Chondrocyte (in vitro differentiated cells): ENCODE measurements around the gene GPR160. TPM values are rescaled to one million over a fixed set of nuclear protein-coding genes. Genes with fewer than 3 reads are reported as not detected.
A peak's percentile ranks its signal among the peaks of the same experiment; 100 is the strongest.

Experiments
- DNase-seq: peaks from one replicate; pipeline ENCODE4 v3.0.0; 2021; ENCODE audit warnings: mixed read lengths, low spot score
- H3K27ac Mint-ChIP-seq: one replicate; pipeline ENCODE4 v1.8.0; 2021; ENCODE audit warnings: mild to moderate bottlenecking, moderate library complexity, mixed read lengths; ENCODE audit not compliant: unreplicated experiment
- H3K27me3 Mint-ChIP-seq: 2 replicates; pipeline ENCODE4 v1.8.0; 2021; ENCODE audit warnings: low read depth, mixed read lengths
- H3K36me3 Mint-ChIP-seq: 2 replicates; pipeline ENCODE4 v1.8.0; 2021; ENCODE audit warnings: low read depth, mixed read lengths
- H3K4me1 Mint-ChIP-seq: 2 replicates; pipeline ENCODE4 v1.8.0; 2021; ENCODE audit warnings: low read depth, mild to moderate bottlenecking, mixed read lengths
- H3K4me3 Mint-ChIP-seq: one replicate; pipeline ENCODE4 v1.8.0; 2021; ENCODE audit warnings: mild to moderate bottlenecking, moderate library complexity, mixed read lengths; ENCODE audit not compliant: unreplicated experiment
- H3K9me3 Mint-ChIP-seq: 2 replicates; pipeline ENCODE4 v1.8.0; 2021; ENCODE audit warnings: low read depth, mixed read lengths
- CTCF ChIP-seq: fragments of 200-600 bp; sonication (generic); IDR thresholded peaks from 2 replicates; pipeline ENCODE4 v1.5.0; 2021; ENCODE audit warnings: antibody characterized with exemption, mild to moderate bottlenecking, moderate library complexity
- total RNA-seq: library from RNA; stranded (reverse); gene quantifications from 3 replicates; pipeline ENCODE4 v1.2.1, GENCODE V29; 2021

The GPR160 gene
- total RNA-seq, 1 donor from 2014 or later, result 0.37 TPM

GRCh38 chr3:170002879-170003278 lies 34.9 kb upstream of the GPR160 start:
- Mint-ChIP-seq H3K27me3 (no peaks in the 10 kb centered on the region), H3K27ac (no peak overlapping the region), H3K36me3 (peaks cover 7% of the 10 kb centered on the region), H3K9me3 (no peaks in the 10 kb centered on the region), H3K4me3 (no peak overlapping the region), H3K4me1 (no peaks in the 10 kb centered on the region)
- no peak for TF ChIP-seq CTCF
- no peak for DNase-seq

- no peak for DNase-seq
- Mint-ChIP-seq H3K27ac (no peak overlapping the region), H3K4me1 (no peaks in the 10 kb centered on the region), H3K27me3 (no peaks in the 10 kb centered on the region), H3K9me3 (no peaks in the 10 kb centered on the region), H3K4me3 (no peak overlapping the region), H3K36me3 (peaks cover 7% of the 10 kb centered on the region)
- TF ChIP-seq CTCF, result no peak
Observed at GRCh38 chr3:170003881-170004356, 33.9 kb upstream of the GPR160 start.

- no peaks in the 10 kb centered on the region for H3K9me3 Mint-ChIP-seq
- H3K4me1 Mint-ChIP-seq, result no peaks in the 10 kb centered on the region
- no peaks in the 10 kb centered on the region for H3K27me3 Mint-ChIP-seq
- H3K4me3 Mint-ChIP-seq, result no peak overlapping the region
- no peak for TF ChIP-seq CTCF
- DNase-seq, result no peak
- H3K36me3 Mint-ChIP-seq, result peaks cover 1% of the 10 kb centered on the region
- peak overlapping the region; percentile 3 for H3K27ac Mint-ChIP-seq
Observed at GRCh38 chr3:170007031-170007663, 30.6 kb upstream of the GPR160 start.

GRCh38 chr3:170010498-170010897 lies 27.3 kb upstream of the GPR160 start:
- Mint-ChIP-seq H3K4me3 (no peak overlapping the region), H3K4me1 (no peaks in the 10 kb centered on the region), H3K36me3 (peaks cover 1% of the 10 kb centered on the region), H3K27me3 (no peaks in the 10 kb centered on the region), H3K27ac (no peak overlapping the region), H3K9me3 (no peaks in the 10 kb centered on the region)
- DNase-seq, result no peak
- TF ChIP-seq CTCF, result no peak

- Mint-ChIP-seq H3K9me3 (no peaks in the 10 kb centered on the region), H3K4me1 (no peaks in the 10 kb centered on the region), H3K27me3 (no peaks in the 10 kb centered on the region), H3K27ac (no peak overlapping the region), H3K4me3 (no peak overlapping the region), H3K36me3 (no peaks in the 10 kb centered on the region)
- TF ChIP-seq CTCF, result no peak
- no peak for DNase-seq
Observed at GRCh38 chr3:170012683-170013400, 25.0 kb upstream of the GPR160 start.
